Forelimb muscle (tissue), 1 donor: ENCODE results near the gene CPVL. TPM values are rescaled to one million over a fixed set of nuclear protein-coding genes. Genes with fewer than 3 reads are reported as not detected.

Source experiments
- DNase-seq: peaks from one replicate; pipeline ENCODE4 v3.0.0-alpha.2; 2013; ENCODE audit warnings: low read depth
- polyA plus RNA-seq: library from polyadenylated mRNA; unstranded; fragments of 120-200 nt; gene quantifications from one replicate; pipeline ENCODE4 v1.2.1, GENCODE V29; 2013; ENCODE audit not compliant: insufficient read length

Gene CPVL
- polyA plus RNA-seq, 1 donor, result 33.8 TPM

DNA sequence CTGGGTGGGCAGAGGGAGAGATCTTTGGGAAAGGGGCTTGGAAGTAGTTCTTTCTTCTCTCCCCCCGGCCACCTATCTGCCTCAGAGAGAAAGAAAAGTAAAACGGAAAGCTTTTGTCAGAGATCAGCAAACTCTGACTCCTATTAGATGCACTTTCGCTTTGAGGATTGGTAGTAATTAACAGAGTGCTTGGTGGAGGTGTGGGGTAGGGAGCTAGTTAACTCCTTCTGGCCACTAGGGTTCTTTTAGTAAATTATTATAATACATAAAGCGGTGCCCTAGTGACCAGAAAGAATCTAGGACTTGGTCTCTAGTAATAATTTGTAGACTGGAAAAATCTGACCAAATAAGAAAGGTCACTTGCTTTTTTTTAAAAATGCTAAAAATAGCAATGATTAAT is 54.6 kb downstream of the CPVL start:
- no peak for DNase-seq

- no peak for DNase-seq
These were observed 55.3 kb downstream of the CPVL start for GRCh38 chr7:29090836-29091601.

DNA sequence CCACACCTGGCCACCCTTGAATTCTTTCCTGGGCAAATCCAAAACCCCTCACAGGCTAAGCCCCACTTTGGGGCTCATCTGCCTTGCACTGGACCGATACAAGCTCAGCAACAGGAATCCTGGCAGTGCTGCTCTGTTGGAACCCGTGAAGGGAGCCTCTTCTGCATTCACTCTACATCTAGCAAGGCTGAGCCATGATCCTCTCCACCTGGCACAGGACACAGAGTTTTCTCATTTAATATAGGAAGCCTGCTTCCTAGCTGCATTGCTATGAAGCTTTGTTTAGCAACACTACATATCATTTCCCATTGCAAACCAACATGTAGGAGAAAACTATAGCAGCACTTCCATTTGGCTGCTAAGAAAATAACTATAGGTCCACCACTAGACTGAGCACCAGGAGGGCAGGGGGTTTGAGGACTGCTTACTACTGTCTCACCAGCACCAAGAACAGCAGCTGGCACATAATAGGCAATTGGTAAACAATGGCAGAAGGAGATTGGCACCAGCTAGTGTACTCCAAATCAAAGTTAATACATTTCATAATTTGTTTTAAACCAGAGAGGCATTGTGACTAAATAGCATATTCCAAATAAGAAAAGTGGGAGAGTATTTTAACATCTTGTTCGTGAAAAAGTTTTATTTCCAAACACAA is 56.1 kb downstream of the CPVL start:
- DNase-seq, result no peak

DNA sequence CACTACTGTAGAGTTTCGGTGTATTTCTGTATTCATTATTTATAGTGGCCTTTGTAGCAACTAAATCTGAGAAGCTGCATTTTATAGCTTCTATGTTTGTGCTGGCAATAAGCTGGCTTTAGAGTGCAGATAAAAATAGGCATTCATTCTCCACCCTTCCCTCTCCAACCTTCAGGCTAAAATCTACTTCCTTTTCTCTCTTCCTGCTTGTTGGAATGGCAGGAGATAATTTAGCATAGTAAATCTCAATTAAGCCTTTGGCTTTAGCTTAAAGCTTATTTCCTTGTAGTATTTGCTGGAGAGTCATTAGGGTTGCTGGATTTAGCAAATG is 58.5 kb downstream of the CPVL start:
- DNase-seq, result no peak

- DNase-seq, result no peak
These were observed 59.8 kb downstream of the CPVL start for GRCh38 chr7:29086545-29086944.

GRCh38 chr7:29084832-29085231 is 61.5 kb downstream of the CPVL start:
- DNase-seq, result no peak

DNA sequence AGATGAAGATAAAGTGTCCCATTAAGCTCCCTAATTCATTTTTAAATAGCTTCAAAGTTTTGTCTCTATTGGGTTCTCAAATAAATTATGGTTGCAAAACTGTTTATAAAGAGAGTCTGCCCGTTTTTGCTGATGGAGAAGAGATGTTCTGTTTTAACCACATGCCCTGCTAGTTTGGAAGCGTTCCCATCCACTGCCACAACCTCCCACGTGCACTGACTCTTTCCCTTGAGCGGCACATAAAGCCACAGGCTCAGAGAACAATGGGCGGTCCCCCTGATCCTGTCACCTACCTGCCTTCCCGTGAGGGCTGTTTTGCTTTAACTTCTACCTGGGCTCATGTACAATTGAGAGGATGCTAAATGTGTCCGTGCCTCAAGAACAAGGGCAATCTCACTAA is 65.5 kb downstream of the CPVL start:
- no peak for DNase-seq

GRCh38 chr7:29078311-29079260 is 67.8 kb downstream of the CPVL start:
- DNase-seq, result no peak

- DNase-seq, result no peak
These were observed 68.5 kb downstream of the CPVL start for GRCh38 chr7:29077854-29078253.

- DNase-seq, result no peak
These were observed 69.2 kb downstream of the CPVL start for GRCh38 chr7:29077176-29077575.

GRCh38 chr7:29076631-29077030 is 69.7 kb downstream of the CPVL start:
- DNase-seq, result no peak

DNA sequence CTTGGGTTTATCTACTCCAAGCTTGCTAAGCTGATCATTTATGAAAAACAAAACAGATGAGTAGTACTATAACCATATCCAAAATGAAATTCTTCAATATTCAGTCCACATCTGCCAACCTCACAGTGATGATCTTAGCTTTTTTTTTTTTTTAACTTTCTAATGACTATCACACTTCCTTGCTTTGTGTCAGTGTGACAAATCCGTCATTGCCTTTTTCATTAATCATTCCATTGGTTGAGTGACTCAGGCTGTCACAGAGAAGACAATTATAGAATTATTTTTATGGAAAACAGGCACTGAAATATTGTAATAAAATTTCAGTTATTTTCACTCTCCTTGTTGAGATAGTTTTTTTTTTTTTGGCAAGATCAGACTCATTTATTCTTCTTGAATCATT is 70.7 kb downstream of the CPVL start:
- no peak for DNase-seq

DNA sequence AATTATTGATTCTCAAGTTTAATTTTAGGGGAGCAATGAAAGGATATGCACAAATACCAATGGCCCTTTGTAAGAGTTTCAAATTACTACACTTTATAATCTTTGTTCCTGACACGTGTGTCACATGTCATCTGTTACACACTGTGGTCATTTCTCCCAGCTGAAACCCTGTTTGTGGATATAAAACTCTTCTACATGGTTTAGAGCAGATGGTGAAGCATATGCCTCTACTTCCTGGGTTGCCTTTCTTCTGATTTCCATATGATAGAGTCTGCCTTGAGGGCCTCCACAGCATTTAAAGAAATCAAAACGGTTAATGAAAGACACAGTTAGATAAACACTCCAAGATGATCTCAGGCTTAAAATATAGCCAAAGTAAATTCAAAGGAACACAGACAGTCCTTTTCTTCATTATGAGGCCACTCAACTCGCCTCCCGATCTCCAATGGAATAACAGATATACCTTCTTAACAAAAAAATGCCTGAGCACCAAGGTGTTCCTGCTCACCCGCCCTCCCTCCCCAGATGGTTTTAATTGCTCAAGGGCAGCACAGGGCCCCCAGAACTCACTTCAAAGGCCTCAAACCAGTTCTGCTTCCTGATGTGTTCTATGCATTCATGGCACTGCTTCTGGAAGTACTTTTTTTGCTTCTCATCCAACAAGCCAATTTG is 75.0 kb downstream of the CPVL start:
- DNase-seq, result no peak

- DNase-seq, result no peak
These were observed 79.7 kb downstream of the CPVL start for GRCh38 chr7:29066641-29067040.

GRCh38 chr7:29065181-29065857 is 81.0 kb downstream of the CPVL start:
- no peak for DNase-seq

- no peak for DNase-seq
These were observed 82.5 kb downstream of the CPVL start for GRCh38 chr7:29063872-29064271.

GRCh38 chr7:29063236-29063635 is 83.1 kb downstream of the CPVL start:
- DNase-seq, result no peak

GRCh38 chr7:29053105-29053872 is 93.0 kb downstream of the CPVL start:
- DNase-seq, result no peak

DNA sequence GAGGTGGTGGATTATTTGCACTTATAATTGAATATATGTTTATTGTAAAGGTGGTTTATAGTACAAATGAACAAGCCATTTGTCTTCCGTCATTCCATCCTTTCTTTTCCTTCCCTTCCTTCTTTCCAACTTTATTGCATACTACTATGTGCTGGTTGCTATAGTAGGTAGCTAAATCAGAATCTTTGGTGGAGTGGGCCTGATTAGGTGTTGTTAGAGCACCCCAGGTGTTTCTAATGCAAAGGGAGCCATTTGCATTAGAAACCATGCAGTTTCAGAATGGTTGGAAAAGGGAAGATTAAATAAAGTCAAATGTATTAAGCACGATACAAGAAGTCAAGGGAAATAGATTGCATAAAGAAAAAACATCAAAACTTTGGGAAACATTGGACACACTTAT is 99.4 kb downstream of the CPVL start:
- no peak for DNase-seq

GRCh38 chr7:29045258-29046086 is 100.9 kb downstream of the CPVL start:
- no peak for DNase-seq
